ENCODE data around the gene LPCAT4.
A peak's percentile ranks its signal among the peaks of the same experiment; 100 is the strongest.
"Not testable (repeated sequence)": the region's sequence is repeated elsewhere in the genome, so short reads cannot be mapped to it uniquely, and the experiment has no call there.

LPCAT4 gene, protein sequence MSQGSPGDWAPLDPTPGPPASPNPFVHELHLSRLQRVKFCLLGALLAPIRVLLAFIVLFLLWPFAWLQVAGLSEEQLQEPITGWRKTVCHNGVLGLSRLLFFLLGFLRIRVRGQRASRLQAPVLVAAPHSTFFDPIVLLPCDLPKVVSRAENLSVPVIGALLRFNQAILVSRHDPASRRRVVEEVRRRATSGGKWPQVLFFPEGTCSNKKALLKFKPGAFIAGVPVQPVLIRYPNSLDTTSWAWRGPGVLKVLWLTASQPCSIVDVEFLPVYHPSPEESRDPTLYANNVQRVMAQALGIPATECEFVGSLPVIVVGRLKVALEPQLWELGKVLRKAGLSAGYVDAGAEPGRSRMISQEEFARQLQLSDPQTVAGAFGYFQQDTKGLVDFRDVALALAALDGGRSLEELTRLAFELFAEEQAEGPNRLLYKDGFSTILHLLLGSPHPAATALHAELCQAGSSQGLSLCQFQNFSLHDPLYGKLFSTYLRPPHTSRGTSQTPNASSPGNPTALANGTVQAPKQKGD

DNA sequence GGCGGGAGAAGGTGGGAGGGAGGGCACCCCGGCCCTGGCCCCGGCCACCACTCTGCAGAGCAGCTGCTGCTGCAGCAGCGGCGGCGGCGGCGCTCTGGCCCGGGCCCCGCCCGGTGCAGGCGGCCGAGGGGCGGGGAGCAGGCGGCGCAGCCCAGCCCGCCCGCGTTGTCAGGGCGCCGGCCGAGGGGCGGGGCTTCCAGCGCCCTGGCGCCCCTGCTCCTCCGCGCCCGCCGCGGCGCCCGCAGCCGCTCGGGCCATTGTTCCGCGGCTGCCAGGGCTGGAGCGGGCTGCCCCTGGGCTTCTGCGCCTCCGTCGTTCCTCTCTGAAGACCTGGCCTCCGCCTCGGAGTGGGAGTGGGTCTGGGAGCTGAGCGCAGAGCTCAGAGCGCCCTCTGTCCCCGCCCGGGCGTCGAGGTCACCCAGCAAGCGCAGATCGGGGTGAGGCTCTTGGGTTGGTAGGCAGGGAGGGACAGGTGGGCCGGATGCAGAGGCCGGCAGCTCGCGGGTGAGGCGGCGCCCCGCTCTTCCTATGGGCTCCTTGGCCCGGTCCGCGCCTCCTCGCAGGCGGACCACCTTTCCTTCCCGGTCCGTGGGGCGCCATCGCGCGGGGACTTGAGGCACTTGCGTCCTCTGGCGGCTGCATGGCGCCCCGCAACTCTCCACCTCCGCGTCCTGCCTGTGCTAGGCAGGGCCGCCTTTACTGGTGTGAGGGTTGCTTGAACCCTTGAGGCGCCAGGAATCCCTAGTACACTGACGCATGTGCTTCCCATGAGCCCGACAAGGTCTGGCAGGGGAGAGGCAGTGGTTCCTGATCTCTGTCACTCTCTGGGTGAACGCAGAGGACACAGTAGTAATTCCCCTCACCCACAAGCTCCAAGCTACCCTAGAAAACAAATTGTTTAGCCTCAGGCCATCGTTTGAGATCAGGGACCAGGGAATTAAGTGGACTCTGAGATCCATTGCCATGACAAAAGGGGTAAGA, at the start of gene LPCAT4:
Gene LPCAT4, minus strand, starts transcription at position 96 of the 981 bp plus-strand sequence. CDS start 96 bp downstream, outside the sequence.
- DNase-seq = peak in 55 of 56 donors; percentile 11 to 94 (median 82)

DNA sequence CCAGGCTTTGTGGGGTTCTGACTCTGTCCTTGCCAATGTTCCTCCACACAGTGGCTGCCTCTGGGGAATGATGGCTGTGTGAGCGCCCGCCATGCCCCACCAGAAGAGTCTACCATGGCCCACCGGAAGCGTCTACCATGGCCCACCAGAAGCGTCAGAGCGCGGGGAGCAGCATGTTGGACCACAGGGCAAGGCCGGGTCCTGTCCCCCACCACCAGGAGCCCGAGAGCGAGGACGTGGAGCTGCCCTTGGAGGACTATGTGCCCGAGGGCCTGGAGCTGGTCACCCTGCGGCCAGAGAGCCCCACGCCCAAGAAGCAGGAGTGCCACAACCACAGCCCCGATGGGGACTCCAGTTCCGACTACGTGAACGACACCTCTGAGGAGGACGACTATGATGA, 42.5 kb upstream of the LPCAT4 start:
- not testable (repeated sequence) for DNase-seq

DNA sequence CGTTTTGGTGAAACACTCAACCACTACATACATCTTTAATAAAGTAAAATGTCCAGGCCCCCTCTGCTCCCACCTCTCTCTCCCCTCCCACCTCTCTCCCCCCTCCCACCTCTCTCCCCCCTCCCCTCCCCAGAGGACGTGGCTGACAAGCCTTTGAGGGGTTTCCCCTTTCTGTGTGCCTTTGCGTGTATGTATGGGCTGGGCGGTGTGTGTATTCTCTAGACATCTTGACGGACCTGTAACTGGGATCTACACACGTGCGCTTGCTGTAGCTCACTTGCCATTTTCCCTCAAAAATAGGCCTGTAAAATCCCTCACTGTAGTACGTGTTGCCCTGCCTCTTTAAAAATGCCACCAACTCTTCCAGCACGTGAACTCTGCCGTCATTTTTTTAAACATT, 42.0 kb upstream of the LPCAT4 start:
- DNase-seq = not testable (repeated sequence)

DNA sequence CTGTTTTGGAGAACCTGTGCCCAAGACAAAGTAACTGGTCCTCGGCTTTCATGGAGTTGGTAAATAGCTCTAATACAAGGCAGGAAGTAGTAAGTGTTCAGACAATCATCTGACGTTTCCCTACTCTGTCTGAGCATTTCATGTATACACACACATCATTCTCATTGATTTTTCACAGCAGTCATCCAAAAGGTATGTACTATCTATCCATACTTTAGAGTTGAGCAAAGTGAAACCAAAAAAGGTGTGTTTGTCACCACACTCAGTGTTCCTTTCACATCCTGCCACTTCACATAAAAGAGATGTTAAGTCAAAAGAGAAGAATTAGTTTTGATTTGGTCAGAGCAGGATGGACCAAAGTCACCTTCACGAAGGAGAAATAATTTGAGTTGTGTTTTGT, 36.9 kb upstream of the LPCAT4 start:
- DNase-seq = not testable (repeated sequence)

DNA sequence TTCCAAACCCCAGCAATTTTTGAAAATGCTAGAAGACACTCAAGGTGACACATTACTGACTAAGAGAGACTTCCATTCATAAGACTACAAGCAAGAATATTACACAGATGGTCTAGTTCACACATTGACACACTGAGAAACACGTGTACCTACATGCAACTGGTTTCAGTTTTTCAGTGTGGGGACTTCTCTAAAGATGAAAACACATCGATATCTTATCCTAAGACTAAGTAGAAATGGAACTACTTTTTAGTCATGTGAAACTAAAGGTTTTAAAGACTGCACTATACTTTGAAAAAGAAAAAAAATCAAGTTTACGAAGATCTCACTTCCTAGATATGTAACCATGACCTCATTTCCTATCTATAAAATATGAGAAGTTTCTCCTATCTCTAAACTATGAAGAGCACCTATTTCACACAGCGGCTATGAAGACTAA, 36.2 kb upstream of the LPCAT4 start:
- DNase-seq = not testable (repeated sequence)

DNA sequence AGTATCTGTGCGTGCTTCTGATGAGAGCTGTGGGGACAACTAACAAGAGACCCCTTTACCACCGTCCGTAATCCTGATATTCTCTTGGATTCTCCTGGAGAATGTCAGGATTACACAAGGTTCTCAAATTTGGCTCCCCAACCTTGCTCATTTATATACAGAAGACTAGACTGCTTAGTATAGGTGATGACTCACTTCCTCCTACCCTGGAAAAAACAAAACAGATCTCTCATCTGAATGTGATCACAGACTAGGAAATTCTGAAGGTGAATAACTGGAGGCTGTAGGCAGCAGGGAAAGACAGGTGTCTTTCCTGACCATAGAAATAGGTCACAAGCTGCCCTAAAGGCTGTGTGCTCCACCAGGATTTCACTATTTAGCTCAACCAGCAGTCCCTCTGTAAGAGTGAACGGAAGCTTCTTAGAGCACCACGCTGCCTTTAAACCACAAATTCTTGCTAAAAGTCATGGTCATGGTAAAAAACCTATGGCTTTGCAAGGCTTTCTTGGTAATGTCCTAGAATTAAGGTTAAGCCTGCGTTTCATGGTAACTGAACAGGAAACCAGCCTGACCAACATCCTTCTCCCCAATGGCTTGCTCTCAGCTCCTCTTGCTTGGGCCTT, 30.8 kb upstream of the LPCAT4 start:
- not testable (repeated sequence) for DNase-seq

DNA sequence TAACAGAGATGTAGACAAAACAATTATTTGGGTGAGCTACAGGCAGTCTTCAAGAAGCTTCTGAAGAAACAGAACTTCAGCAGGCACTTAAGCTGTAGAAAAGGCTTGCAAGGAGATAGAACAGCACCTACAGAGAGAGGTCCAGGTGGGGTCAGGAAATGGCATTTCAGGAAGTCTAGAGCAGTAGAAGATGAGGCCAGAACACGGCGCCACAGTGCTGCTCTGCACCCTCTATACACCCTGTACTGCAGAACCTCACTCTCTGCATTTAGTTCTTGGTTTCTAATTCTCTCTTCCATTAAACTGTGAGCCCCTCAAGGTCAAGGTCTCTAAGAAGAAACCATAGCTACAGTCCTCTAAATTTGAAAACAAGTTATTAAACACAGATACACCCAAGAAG, 26.0 kb upstream of the LPCAT4 start:
- DNase-seq = not testable (repeated sequence)

DNA sequence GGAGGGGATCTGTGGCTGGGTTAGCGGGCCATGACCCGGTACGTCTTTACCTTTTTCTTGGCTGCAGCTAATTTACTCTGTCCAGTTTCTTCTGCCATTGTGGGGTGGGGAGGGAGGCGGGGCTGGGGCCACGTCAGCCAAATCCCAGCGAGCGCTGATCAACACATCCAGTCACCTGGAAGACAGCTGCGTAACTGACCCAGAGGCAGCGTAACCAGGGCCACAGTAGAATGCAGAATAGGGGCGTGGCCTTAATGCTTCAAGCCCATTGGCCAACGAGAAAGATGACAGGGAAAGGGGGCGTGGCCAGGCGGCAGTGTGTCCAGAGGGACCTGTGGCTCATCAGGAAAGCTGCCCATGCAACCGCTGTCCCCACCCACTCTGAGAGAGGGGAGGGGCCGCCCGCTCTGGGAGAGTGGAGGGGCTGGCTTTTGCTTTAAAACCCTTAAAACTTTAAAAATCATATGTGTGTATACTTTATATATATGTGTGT, 22.6 kb upstream of the LPCAT4 start:
- DNase-seq = not testable (repeated sequence)

DNA sequence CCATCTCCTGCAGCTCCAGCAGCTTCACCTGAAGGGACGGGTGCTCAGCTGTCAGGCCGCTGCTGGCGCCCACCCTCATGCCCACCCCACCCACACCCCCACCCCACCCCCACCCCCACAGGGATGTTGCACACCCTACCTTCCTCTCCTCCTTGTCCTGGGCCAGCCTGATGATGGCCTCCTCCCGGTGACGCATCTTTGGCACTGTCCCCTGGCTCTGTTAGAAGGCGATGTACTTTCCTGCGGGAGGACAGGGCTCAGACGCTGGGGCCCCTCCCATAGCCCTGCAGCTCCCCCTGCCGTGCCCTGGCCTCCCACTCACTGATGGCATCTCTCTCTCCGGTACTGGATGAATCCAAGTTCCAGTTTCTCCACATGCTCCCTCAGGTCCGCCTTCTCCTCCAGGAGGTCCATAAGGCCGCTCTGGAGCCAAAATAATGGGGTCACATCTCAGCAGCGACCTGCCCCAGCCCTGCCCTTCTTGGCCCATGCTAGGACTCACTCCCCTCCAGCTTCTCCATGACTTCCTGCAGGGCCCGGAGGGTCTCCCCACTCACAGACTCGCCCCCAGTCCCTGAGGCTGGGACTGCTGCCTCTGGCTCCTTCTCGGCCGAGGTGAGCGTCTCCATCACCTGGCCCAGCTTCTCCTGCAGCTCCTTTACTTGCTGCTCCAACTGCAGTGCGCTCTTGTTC, 15.0 kb upstream of the LPCAT4 start:
- DNase-seq = not testable (repeated sequence)

DNA sequence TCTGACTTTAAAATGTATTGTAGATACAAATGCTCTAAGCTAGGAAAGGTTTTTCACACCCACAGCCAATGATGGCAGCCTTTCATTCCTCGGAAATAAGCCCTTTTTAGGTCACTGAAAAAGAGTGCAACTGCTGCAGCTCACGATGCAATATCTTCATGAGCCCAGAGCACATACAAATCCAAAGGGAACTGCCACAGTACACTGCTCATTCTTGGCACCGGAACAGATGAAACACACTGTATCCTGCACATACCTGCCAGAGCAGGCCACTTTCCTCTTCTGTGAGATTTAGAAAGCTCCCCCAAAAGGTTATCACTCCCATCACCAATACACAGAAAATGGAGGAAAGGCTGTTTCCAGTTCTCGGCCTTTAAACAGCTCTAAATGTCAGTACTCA, 13.5 kb upstream of the LPCAT4 start:
- not testable (repeated sequence) for DNase-seq

DNA sequence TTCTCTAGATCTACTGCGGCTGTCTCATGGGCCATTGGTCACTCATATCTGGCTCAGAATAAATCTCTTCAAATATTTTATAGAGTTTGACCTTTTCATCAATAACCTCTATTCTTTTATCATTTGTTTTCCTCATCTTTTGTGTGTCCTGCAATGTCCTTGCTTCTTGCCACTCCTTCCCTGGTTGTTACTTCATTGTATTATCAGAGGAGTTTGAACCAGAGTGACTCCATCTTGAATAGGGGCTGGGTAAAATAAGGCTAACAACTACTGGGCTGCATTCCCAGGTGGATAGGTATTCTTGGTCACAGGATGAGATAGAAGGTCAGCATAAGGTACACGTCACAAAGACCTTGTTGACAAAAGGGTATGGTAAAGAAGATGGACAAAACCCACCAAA, 9.9 kb upstream of the LPCAT4 start:
- no peak for DNase-seq

DNA sequence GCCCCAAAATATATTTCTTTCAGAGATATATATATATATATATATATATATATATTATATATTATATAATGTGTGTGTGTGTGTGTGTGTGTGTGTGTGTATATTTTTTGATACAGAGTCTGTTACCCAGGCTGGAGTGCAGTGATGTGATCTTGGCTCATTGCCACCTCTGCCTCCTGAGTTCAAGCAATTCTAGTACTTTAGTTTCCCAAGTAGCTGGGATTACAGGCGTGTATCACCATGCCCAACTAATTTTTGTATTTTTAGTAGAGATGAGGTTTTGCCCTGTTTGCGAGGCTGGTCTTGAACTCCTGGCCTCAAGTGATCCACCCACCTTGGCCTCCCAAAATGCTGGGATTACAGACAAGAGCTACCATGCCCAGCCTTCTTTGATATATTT, 8.5 kb upstream of the LPCAT4 start:
- not testable (repeated sequence) for DNase-seq

DNA sequence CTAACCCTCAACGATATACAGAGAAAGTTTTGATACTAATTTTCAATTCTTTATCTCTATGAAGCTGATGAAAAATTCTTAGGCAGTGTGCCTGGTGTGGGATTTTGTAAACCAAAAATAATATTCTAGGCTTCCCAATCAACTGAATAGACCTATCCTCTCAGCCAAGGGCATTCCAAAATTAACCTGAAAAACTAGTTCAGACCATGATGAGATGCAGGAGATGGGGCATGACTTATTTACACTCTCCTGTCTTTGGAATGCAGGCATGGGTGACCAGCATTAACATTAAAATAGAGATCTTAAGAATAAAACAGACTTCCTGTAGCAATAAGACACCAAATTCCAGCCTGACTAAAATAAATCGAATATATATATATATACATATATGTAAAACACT, 7.8 kb upstream of the LPCAT4 start:
- no peak for DNase-seq

DNA sequence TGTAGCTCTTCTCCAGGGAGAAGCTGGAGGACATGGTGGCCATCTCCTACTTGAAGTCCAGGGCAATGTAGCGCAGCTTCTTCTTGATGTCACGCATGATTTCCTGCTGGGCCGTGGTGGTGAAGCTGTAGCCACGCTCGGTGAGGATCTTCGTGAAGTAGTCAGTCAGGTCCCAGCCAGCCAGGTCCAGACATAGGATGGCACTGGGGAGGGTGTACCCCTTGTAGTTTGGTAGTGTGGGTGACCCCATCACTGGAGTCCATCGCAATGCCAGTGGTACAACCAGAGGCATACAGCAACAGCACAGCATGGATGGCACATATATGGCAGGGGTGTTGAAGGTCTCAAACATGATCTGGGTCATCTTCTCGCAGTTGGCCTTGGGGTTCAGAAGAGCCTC, 7.0 kb upstream of the LPCAT4 start:
- no peak for DNase-seq

DNA sequence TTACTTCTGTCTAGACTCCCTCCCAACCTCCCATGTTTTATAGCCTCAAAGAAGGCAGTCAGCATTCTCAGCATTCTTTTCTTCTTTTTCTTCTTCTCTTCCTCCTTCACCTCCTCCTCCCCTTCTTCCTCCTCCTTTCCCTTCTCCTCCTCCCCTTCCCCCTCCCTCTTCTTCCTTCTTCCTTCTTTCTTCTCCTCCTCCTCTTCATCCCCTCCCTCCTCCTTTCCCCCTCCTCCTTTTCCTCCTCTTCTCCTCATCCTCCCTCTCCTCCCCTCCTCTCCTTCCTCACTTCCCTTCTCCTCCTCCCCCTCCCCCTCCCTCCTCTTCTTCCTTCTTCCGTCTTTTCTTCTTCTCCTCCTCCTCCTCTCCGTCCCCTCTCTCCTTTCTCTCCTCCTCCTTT, 3.6 kb upstream of the LPCAT4 start:
- no peak for DNase-seq

DNA sequence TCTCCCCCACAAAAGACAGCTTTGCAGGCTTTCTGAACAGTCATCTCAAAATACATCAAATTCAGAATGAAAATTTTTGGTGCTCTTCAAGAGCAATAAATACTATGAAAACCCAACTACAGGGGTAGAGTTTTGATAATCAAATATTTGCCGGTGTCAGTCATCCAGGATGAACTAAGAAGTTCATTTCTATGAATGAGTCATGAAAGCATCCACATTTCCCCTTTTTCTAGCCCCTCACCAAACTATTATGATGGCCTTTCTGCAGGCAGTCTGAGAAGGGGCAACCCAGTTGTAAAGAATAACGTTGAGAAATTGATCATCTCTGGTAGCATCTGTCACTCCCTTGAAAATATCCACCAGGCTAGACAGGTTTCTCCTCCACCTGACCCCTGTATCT, 3.1 kb upstream of the LPCAT4 start:
- DNase-seq = no peak

DNA sequence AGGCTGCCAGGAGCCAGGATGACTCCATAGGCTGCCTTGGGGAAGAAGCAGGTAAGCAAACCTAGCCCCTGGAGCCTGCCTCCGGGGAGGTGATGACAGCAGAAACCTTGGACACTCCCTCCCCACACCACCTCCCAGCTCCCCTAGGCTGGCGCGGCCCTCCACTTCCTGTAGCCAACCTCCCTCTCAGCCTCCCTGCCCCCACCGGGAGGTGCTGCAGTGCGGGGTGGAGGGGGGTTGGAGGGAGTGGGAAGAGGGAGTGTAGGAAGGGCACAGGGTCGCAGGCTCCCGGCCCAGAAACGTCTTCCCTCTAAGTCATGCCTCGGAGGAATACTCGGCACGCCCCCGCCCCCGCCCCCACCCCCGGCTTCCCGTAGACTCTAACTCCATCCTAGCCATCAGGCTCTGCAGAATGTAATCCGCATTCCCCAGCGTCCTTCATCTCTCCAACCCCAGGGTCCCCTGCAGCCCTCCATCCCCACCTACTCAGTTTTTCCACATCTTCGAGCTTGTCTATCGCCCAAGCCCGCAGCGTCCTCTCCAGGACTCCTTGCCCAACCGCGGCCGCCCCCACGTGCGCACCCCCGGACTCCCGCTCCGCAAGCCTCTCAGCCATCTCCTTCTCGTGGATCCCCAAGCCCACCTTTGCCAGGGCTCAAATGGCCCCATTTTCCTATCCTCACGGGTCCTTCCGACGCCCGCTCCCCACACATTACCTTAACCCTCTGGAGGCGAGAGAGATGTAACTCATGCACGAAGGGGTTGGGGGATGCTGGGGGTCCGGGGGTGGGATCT, 528 bp downstream of the LPCAT4 start:
- DNase-seq = peak in 46 of 56 donors; percentile 9 to 72 (median 39)

DNA sequence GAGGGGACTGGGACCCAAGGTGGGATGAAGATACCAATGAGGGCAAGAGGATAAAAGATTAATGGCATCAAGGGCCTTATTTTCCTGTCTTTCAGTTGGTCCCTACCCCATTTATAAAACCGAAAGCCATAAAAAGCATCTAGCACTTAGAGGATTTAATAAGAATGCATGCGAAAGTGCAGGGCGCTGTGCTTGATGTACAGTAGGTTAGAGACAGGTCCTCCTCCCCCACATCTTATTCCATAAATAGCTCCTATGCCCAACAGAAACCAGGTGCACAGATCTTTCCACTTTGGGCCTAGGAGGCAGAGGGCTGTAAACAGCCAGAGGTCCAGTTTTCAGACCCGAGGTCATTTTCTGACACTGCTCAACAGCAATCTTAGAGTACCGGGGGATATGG, 1.2 kb downstream of the LPCAT4 start:
- peak in 6 of 56 donors; percentile 37 to 51 (median 44) for DNase-seq

DNA sequence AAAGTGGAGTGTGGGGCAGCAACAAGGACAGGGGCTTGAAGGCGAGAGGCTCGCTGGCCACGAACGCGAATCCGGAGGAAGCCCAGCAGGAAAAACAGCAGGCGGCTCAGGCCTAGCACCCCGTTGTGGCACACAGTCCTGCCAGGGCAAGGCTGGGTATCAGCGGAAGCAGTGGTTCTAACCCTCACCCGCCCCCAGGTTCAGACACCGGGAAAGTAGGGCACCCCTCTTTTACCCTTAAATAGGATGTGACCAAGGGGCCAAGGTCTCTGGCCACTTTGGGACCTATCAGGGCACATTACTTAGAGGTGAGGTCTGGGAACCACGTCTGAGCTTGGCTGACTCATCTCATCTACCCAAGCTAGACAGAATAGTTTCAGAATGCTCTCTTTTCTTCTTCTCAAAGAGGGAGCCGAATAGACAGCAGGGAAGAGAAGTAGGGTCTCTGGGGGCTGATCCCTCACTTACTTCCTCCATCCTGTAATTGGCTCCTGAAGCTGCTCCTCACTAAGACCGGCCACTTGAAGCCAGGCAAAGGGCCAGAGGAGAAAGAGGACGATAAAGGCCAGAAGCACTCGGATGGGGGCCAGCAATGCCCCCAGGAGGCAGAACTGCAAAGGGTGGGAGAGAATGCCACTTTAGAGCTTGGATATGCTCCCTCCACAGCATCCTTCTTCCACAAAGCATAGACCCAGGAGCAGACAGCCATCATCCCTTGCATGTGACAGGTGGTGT, 1.7 kb downstream of the LPCAT4 start:
- peak in 5 of 56 donors; percentile 3 to 18 (median 5) for DNase-seq
